ENCODE measurements around the gene P2RX6.
"Not testable (repeated sequence)": the region's sequence is repeated elsewhere in the genome, so short reads cannot be mapped to it uniquely, and the experiment has no call there.

GRCh38 chr22:21064425-21064824 lies 49.5 kb downstream of the P2RX6 start:
- not testable (repeated sequence) for TF ChIP-seq EP300, CTCF, POLR2A (IDR thresholded peaks at IDR 0.05)
